ENCODE measurements around the gene YPEL2. TPM values are rescaled to one million over a fixed set of nuclear protein-coding genes. Genes with fewer than 3 reads are reported as not detected.

YPEL2 gene
- total and polyA plus RNA-seq, 8 donors: 6.7 to 28.7 (median 12.7) TPM

- no peaks in the 10 kb centered on the region for H3K36me3 ChIP-seq
- 3 to 4% methylated on average over 17 of the region's 17 CpGs for WGBS, 2 donors
- intact Hi-C loops (cut with DNase I): loop anchor here in 1 of 3 donors (5.0 kb wide), 1 partner anchor 37 kb away; no protein-coding TSS in a partner anchor
- FAIRE-seq (no peak), DNase-seq (peak; percentile 65 to 89 (median 81)), ATAC-seq (peak; percentile 73 to 80 (median 76))
- peak overlapping the region; percentile 79 to 96 (median 92) for H3K27ac ChIP-seq
- TF ChIP-seq CTCF (IDR thresholded peaks at IDR 0.05): no peak
- H3K4me1 ChIP-seq: peaks cover 17 to 37% (median 20%) of the 10 kb centered on the region in 3 donors
- H3K9me3 ChIP-seq: no peaks in the 10 kb centered on the region
- H3K4me3 ChIP-seq: peak overlapping the region in 2 of 4 donors; percentile 97 to 98
- H3K27me3 ChIP-seq: no peaks in the 10 kb centered on the region
Measured at GRCh38 chr17:59330053-59330942, 1.2 kb upstream of the YPEL2 start.

GRCh38 chr17:59331929-59332748 lies 684 bp downstream of the YPEL2 start:
- 0 to 1% methylated on average over 63 to 90 of the region's 90 CpGs for WGBS, 2 donors
- H3K27me3 ChIP-seq: no peaks in the 10 kb centered on the region
- H3K27ac ChIP-seq: peak overlapping the region; percentile 79 to 96 (median 92)
- H3K4me3 ChIP-seq: peak overlapping the region; percentile 80 to 98 (median 96)
- H3K36me3 ChIP-seq: no peaks in the 10 kb centered on the region
- TF ChIP-seq CTCF (IDR thresholded peaks at IDR 0.05): no peak
- intact Hi-C loops (cut with DNase I): loop anchor here in 1 of 3 donors (5.0 kb wide), 1 partner anchor 35 kb away; no protein-coding TSS in a partner anchor
- ATAC-seq (peak; percentile 19 to 34 (median 24)), DNase-seq (peak; percentile 58 to 87 (median 70)), FAIRE-seq (no peak)
- no peaks in the 10 kb centered on the region for H3K9me3 ChIP-seq
- peaks cover 22 to 48% (median 30%) of the 10 kb centered on the region in 3 donors for H3K4me1 ChIP-seq

GRCh38 chr17:59332749-59333377 lies 1.4 kb downstream of the YPEL2 start:
- TF ChIP-seq CTCF (IDR thresholded peaks at IDR 0.05): no peak
- ATAC-seq: peak in 2 of 4 donors; percentile 1
- intact Hi-C loops (cut with DNase I): loop anchor here in 1 of 3 donors (5.0 kb wide), 1 partner anchor 34 kb away; no protein-coding TSS in a partner anchor
- H3K9me3 ChIP-seq: no peaks in the 10 kb centered on the region
- WGBS, 2 donors: 1 to 4% methylated on average over 14 of the region's 14 CpGs
- peak overlapping the region; percentile 80 to 98 (median 96) for H3K4me3 ChIP-seq
- no peaks in the 10 kb centered on the region for H3K27me3 ChIP-seq
- FAIRE-seq: no peak
- peaks cover 22 to 52% (median 30%) of the 10 kb centered on the region in 3 donors for H3K4me1 ChIP-seq
- peak in 5 of 6 donors; percentile 23 to 55 (median 36) for DNase-seq
- H3K36me3 ChIP-seq: no peaks in the 10 kb centered on the region
- H3K27ac ChIP-seq: peak overlapping the region; percentile 79 to 96 (median 92)

GRCh38 chr17:59333836-59334235 lies 2.4 kb downstream of the YPEL2 start:
- no peak for DNase-seq
- no peak for ATAC-seq
- Histone ChIP-seq H3K4me1 (peaks cover 21 to 47% (median 30%) of the 10 kb centered on the region in 3 donors), H3K27me3 (no peaks in the 10 kb centered on the region), H3K36me3 (no peaks in the 10 kb centered on the region), H3K27ac (peak overlapping the region in 2 of 4 donors; percentile 95 to 96), H3K9me3 (no peaks in the 10 kb centered on the region), H3K4me3 (peak overlapping the region in 2 of 4 donors; percentile 97 to 98)
- TF ChIP-seq CTCF (IDR thresholded peaks at IDR 0.05): no peak
- intact Hi-C loops (cut with DNase I): loop anchor here in 1 of 3 donors (5.0 kb wide), 1 partner anchor 33 kb away; no protein-coding TSS in a partner anchor
- whole genome bisulfite sequencing, 2 donors: 53 to 54% methylated on average over 2 of the region's 2 CpGs
- no peak for FAIRE-seq

Data from pancreas (tissue), 10 donors.